Activated CD8-positive, alpha-beta memory T cell treated with anti-CD3 and anti-CD28 coated beads, Interleukin-2, amount 50 U/mL, for 24 hours (primary cell): Measurements from ENCODE around the gene POC1B.

Experiments
- DNase-seq: peaks from one replicate; pipeline ENCODE4 v3.0.0-alpha.2; 2020; ENCODE audit errors: extremely low read depth

Gene POC1B

GRCh38 chr12:89539426-89540223 is 13.8 kb upstream of the POC1B start:
- no peak for DNase-seq

- no peak for DNase-seq
These were observed 13.1 kb upstream of the POC1B start for GRCh38 chr12:89538897-89539296.

- DNase-seq = no peak
These were observed 11.5 kb upstream of the POC1B start for GRCh38 chr12:89537389-89537788.

GRCh38 chr12:89529738-89530137 is 3.9 kb upstream of the POC1B start:
- no peak for DNase-seq

GRCh38 chr12:89528434-89528833 is 2.6 kb upstream of the POC1B start:
- no peak for DNase-seq

GRCh38 chr12:89525305-89525823 is 483 bp downstream of the POC1B start:
- DNase-seq = no peak

GRCh38 chr12:89524541-89525304 is 1.1 kb downstream of the POC1B start, which contains the start of gene GALNT4:
Gene GALNT4 (minus strand): TSS chr12:89524796. CDS start chr12:89524549, 247 bp downstream.
- DNase-seq = no peak

GRCh38 chr12:89523843-89524540 is 1.9 kb downstream of the POC1B start:
- DNase-seq = no peak

GRCh38 chr12:89523393-89523792 is 2.5 kb downstream of the POC1B start:
- DNase-seq = no peak

- DNase-seq = no peak
These were observed 4.3 kb downstream of the POC1B start for GRCh38 chr12:89521364-89522223.

GRCh38 chr12:89517720-89518119 is 8.1 kb downstream of the POC1B start:
- DNase-seq = no peak

- DNase-seq = no peak
These were observed 9.2 kb downstream of the POC1B start for GRCh38 chr12:89516633-89517032.

GRCh38 chr12:89514751-89515150 is 11.1 kb downstream of the POC1B start:
- no peak for DNase-seq

- DNase-seq = no peak
These were observed 12.3 kb downstream of the POC1B start for GRCh38 chr12:89513544-89513943.

GRCh38 chr12:89507015-89507824 is 18.6 kb downstream of the POC1B start:
- no peak for DNase-seq

GRCh38 chr12:89506050-89506449 is 19.8 kb downstream of the POC1B start:
- DNase-seq = no peak

- no peak for DNase-seq
These were observed 21.1 kb downstream of the POC1B start for GRCh38 chr12:89504560-89505346.

GRCh38 chr12:89501793-89502192 is 24.1 kb downstream of the POC1B start:
- DNase-seq = no peak

GRCh38 chr12:89499857-89500256 is 26.0 kb downstream of the POC1B start:
- no peak for DNase-seq

GRCh38 chr12:89497467-89497866 is 28.4 kb downstream of the POC1B start:
- no peak for DNase-seq
